Ecto neural progenitor cell (in vitro differentiated cells): ENCODE measurements around the gene INSYN2B.
A peak's percentile ranks its signal among the peaks of the same experiment; 100 is the strongest.

Experiments used
- DNase-seq: peaks from one replicate; pipeline ENCODE4 v3.0.0-alpha.2; 2018; ENCODE audit warnings: low spot score

Gene INSYN2B

GRCh38 chr5:169933127-169933526 lies 47.2 kb downstream of the INSYN2B start:
- DNase-seq, result no peak

GRCh38 chr5:169923988-169924387 lies 56.3 kb downstream of the INSYN2B start:
- DNase-seq, result no peak

GRCh38 chr5:169922474-169922873 lies 57.8 kb downstream of the INSYN2B start:
- no peak for DNase-seq

GRCh38 chr5:169921949-169922348 lies 58.3 kb downstream of the INSYN2B start:
- DNase-seq, result no peak

GRCh38 chr5:169921384-169921783 lies 58.9 kb downstream of the INSYN2B start:
- no peak for DNase-seq

DNA sequence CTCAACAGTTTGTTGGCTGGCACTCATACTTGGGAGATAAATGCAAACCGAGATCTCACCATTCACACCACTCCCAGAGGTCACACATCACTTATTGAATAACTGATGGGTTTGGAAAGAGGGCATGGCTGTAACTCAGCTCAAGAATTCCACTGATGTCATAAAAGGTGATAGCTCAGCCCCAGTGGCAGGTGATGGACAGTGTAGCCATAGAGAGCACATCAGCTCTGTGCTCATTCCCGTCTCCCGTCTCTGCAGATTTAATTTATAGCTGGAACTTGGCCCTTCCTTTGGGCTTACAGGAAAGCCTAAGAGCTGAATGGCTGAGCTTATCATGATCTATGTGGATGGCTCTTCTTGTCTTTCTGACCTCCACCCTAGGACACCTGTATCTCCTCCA lies 59.8 kb downstream of the INSYN2B start:
- no peak for DNase-seq

- no peak for DNase-seq
Observed at GRCh38 chr5:169918228-169918627, 62.1 kb downstream of the INSYN2B start.

DNA sequence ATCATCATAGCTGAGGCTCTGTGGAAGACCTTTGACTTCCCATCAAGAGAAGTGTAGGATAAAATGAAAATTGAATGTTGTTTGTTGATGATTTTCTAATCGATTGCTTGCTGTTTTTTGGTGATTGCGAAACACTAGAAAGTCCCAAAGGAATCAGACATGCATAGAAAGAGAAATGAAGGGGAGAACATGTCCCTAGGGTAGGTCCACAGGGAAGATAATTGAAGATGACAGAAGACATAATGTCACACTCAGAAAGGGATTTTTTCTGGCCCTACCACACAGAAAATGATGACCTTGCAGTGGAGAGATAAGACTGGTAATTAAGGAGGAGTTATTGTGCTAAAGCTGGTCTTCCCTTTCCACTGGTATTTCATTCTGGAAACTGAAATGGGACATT lies 62.8 kb downstream of the INSYN2B start:
- DNase-seq, result no peak

DNA sequence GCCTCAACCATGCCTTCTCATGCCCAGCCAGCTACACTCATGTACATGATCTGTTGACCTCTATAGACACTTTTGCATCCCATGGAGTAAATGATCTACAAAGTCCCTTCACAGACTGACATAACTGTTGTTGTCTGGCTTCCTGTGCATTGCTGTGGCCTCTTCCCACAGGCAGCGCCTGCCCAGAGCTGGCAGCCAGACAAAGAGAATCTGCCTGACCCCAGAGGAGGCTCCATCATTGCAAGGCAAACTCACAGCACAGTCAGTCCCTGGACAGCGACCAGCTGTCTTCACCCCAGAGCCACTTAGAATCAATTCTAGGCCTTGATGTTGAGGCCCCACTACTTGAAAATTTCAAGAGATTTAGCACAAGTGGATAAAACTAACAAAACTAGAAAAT lies 65.5 kb downstream of the INSYN2B start:
- peak; percentile 60 for DNase-seq

- no peak for DNase-seq
Observed at GRCh38 chr5:169913479-169913878, 66.8 kb downstream of the INSYN2B start.

DNA sequence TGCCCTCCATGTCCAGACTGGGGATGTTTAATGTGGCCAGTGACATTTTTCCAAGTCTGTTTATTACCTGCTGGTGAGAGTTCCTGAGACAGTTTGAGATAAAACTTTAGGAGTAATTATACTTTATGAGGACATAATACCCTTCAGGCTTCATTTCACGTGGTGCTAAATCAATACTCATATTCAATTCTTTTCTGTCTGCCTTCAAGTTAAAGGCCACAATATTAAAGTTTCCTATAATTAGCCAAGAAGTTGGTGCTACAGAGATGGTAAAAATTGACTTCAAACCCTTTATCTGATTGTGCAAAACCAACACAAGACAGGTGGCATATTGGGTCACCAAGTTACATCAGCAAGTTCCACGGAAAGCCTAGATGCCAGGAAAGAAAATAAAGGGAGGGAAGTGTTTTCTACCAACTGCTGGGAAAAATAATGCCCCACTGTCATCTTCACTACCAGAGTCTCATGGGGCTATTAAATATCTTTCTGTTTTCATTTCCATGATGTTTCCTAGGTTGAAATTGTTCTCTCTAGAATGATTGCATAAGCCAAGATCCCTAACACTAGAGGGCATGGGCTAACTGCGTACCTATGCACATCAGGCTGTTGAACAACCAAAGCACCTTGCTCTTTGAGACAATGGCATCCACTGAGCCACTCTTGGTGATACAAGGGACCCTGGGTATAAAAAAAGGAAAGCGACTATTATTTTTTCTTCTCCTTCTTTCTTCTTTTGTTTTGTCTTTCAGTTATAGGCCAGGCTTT lies 68.7 kb downstream of the INSYN2B start:
- no peak for DNase-seq

DNA sequence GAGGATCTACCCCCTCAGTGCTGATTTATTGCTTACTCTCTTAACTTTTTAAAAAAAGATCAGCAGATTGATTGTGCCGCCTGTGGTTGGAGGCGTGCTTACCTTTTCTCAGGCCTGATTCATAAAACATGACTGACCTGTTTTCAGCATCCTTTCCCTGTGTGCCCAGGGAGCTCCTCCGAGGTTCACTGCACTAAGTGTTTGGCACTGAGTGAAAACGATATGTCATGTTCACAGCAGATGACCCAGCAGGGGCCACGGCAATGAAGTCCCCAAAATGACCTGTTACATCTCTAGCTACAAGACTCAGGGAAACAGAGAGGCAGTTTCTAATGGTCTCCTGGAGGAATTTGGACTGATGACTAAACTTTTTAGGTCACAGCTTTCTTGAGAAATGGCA lies 69.9 kb downstream of the INSYN2B start:
- no peak for DNase-seq

DNA sequence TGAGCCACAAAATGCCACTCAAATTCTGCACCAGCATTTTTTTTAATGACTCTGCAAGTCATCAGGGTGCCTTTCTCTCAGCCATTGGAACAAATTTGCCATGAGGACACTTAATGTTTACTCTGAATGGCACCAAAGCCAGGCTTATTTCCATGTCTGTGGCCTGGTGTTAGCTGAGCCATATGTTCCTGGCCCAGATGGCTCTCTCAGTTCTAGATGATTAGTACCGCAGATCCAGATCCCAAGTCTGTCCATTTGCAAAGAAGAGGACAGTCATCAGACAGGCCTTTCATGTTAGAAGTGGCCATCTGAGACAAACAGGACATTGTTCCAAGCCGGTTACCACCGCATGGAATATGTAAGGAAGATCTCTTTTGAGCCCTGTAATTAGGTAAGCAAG lies 70.3 kb downstream of the INSYN2B start:
- DNase-seq, result no peak

DNA sequence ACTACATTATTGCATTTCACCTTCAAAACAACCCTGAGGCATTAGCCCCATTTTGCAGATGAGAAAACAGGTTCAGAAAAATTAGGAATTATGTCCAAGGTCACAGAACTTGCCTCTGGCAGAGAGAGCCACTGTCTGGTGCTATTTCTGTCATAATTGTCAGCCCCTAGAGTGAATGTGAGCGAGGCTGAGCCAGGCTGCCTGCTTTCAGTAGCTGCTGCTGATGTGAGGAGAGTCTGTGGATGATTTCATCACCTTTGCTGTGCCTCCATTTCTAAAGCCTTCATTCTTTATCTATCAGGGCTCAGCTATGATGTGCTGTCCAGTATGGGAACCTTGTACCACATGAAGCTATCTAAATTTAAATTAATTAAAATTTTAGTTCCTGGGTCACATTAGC lies 71.4 kb downstream of the INSYN2B start:
- DNase-seq, result no peak

- no peak for DNase-seq
Observed at GRCh38 chr5:169906745-169907649, 73.3 kb downstream of the INSYN2B start.

DNA sequence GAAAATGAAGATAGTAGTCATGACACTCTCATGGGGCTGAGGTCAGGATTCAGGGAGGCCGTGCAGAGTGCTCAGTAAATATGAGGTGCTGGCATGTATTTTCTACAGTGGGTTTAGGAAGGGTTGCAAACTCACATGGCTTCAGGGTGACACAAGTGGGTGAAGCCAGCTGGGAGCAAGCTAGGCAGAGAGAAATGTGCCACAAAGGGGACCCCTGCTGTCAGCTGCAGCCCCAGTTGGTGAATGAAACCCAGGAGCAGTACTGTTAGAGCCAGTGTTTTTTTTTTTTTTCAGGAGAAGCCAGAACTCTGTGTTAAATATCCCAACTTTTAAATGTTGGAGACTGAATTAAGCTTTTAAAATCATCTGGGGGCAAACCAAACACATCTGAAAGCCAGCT lies 75.3 kb downstream of the INSYN2B start:
- no peak for DNase-seq

GRCh38 chr5:169904508-169904907 lies 75.8 kb downstream of the INSYN2B start:
- DNase-seq, result no peak

GRCh38 chr5:169904059-169904458 lies 76.2 kb downstream of the INSYN2B start:
- DNase-seq, result no peak

DNA sequence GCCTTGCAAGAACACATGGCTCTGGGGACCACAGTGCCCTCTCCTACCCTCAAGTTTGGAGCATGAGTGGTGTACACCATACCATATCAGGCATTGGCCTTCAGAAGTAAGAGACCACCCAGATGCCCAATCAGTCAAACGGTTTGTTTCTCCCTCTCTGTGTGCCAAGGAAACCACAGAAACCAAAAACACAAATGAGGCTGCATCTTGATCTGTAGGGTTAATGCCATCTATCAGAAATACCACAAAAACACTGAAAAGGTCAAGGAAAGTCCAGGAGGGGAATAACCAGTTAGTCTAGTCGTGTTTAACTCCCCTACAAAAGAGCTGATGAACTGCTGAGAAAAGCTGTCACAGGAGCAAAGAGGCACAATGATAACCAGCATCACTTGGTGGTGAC lies 78.4 kb downstream of the INSYN2B start:
- DNase-seq, result no peak

GRCh38 chr5:169897481-169897880 lies 82.8 kb downstream of the INSYN2B start:
- no peak for DNase-seq

GRCh38 chr5:169895926-169896325 lies 84.4 kb downstream of the INSYN2B start:
- no peak for DNase-seq

DNA sequence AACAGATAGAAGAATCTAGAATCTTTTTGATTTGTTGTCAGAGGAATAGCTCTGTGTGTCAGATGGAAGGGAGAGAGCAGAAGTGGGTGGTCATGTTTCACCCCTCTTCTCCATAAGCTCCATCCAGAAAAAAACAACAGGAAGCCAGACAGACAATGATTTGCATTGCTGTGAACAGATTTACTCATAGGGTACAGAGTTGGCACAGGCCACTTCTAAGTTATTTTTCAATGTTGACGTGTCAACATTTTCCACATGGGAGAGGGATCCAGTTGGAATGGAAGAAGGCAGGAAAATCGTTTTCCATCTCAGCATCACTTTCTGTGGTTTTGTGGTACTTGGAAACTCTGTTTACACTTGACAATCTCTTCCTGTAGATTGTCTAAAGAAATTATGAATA lies 86.7 kb downstream of the INSYN2B start:
- no peak for DNase-seq

DNA sequence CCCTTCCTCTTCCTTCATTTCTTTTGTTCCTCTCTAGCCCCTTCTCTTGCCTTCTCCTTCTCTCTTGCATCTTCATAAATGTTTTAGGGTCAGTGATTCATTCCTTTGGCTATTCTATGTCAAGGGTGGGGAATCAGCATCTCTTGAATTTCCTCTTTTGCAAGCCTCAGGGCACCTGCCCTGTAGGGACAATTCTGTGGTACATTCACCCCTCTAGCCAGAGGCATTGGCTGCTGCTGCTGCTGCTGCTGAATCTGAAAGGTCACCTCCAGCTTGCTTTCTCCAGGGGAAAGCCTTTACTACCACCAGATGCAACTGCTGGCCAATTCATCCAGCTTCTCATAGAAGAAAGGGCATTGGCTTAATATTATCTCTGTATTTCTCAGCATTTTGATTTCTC lies 87.3 kb downstream of the INSYN2B start:
- no peak for DNase-seq
